Ishikawa (cell line): ENCODE data around the gene NRG4.

Experiments used
- CEBPB ChIP-seq: IDR thresholded peaks from 2 replicates; pipeline ENCODE4 v1.6.1; 2012
- CREB1 ChIP-seq: IDR thresholded peaks from 2 replicates; pipeline ENCODE4 v1.6.1; 2012; ENCODE audit warnings: low read depth
- EGR1 ChIP-seq: IDR thresholded peaks from 2 replicates; pipeline ENCODE4 v1.6.1; 2012
- EP300 ChIP-seq: IDR thresholded peaks from 2 replicates; pipeline ENCODE4 v1.6.1; 2012; ENCODE audit warnings: borderline replicate concordance
- FOXM1 ChIP-seq: IDR thresholded peaks from 2 replicates; pipeline ENCODE4 v1.6.1; 2012; ENCODE audit warnings: low read depth, borderline replicate concordance
- NFIC ChIP-seq: IDR thresholded peaks from 2 replicates; pipeline ENCODE4 v1.6.1; 2012
- RAD21 ChIP-seq: IDR thresholded peaks from 2 replicates; pipeline ENCODE4 v1.6.1; 2012; ENCODE audit warnings: low read depth
- TAF1 ChIP-seq: IDR thresholded peaks from 2 replicates; pipeline ENCODE4 v1.6.1; 2012; ENCODE audit warnings: low read depth, mild to moderate bottlenecking
- TCF12 ChIP-seq: IDR thresholded peaks from 2 replicates; pipeline ENCODE4 v1.6.1; 2012; ENCODE audit warnings: low read depth
- TEAD4 ChIP-seq: IDR thresholded peaks from 2 replicates; pipeline ENCODE4 v1.6.1; 2012
- TF ChIP-seq, protein P1 (sequence below): IDR thresholded peaks from 2 replicates; pipeline ENCODE4 v1.6.1; 2012; ENCODE audit warnings: low read depth, mild to moderate bottlenecking
- TF ChIP-seq, protein P2 (sequence below): IDR thresholded peaks from 2 replicates; pipeline ENCODE4 v1.6.1; 2012
- TF ChIP-seq, protein P3 (sequence below): IDR thresholded peaks from 2 replicates; pipeline ENCODE4 v1.6.1; 2012

DNA sequence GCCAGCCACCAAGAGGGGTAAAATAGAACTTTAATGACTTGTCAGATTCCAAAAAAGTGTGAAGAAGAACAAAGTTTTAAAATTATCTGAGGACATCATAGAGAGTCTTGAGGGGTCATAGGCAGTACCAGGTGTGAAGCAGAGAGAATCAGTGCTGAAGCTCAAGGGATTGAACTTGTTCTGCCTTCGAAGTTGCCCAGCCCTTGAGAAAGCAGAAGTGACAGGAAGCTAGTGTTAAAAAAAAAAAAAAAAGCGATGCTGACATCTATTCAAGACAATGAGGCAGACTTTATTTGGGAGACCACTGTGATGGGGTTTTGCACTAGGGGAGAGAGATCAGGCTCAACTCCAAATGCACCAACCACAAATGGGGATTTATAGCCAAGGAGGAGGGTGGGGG lies 86.8 kb downstream of the NRG4 start:
- TF ChIP-seq FOXM1 (no peak), EP300 (no peak), RAD21 (no peak), TAF1 (no peak), NFIC (no peak), TCF12 (no peak), CEBPB (no peak), CREB1 (no peak), EGR1 (no peak), TEAD4 (no peak)
- TF ChIP-seq, protein P1, sequence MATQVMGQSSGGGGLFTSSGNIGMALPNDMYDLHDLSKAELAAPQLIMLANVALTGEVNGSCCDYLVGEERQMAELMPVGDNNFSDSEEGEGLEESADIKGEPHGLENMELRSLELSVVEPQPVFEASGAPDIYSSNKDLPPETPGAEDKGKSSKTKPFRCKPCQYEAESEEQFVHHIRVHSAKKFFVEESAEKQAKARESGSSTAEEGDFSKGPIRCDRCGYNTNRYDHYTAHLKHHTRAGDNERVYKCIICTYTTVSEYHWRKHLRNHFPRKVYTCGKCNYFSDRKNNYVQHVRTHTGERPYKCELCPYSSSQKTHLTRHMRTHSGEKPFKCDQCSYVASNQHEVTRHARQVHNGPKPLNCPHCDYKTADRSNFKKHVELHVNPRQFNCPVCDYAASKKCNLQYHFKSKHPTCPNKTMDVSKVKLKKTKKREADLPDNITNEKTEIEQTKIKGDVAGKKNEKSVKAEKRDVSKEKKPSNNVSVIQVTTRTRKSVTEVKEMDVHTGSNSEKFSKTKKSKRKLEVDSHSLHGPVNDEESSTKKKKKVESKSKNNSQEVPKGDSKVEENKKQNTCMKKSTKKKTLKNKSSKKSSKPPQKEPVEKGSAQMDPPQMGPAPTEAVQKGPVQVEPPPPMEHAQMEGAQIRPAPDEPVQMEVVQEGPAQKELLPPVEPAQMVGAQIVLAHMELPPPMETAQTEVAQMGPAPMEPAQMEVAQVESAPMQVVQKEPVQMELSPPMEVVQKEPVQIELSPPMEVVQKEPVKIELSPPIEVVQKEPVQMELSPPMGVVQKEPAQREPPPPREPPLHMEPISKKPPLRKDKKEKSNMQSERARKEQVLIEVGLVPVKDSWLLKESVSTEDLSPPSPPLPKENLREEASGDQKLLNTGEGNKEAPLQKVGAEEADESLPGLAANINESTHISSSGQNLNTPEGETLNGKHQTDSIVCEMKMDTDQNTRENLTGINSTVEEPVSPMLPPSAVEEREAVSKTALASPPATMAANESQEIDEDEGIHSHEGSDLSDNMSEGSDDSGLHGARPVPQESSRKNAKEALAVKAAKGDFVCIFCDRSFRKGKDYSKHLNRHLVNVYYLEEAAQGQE, result no peak
- TF ChIP-seq, protein P2, sequence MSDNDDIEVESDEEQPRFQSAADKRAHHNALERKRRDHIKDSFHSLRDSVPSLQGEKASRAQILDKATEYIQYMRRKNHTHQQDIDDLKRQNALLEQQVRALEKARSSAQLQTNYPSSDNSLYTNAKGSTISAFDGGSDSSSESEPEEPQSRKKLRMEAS, result no peak
- TF ChIP-seq, protein P3, sequence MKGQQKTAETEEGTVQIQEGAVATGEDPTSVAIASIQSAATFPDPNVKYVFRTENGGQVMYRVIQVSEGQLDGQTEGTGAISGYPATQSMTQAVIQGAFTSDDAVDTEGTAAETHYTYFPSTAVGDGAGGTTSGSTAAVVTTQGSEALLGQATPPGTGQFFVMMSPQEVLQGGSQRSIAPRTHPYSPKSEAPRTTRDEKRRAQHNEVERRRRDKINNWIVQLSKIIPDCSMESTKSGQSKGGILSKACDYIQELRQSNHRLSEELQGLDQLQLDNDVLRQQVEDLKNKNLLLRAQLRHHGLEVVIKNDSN, result no peak
